Adipose tissue (tissue), 3 donors: Measurements from ENCODE around the gene MUC21. TPM values are rescaled to one million over a fixed set of nuclear protein-coding genes. Genes with fewer than 3 reads are reported as not detected.
"Not testable (repeated sequence)": the region's sequence is repeated elsewhere in the genome, so short reads cannot be mapped to it uniquely, and the experiment has no call there.

Source experiments
- H3K27ac ChIP-seq: one replicate; pipeline ENCODE4 v1.5.1; 2013; ENCODE audit warnings: low read depth, low read length
- WGBS, 3 donors: extraction: QIAGEN DNeasy Blood & Tissue Kit; methylation state at CpG; one replicate each; pipeline ENCODE4 v1.1.7; 2013; 5-methylcytosine and 5-hydroxymethylcytosine counted together
- polyA plus RNA-seq, 3 donors: library from polyadenylated mRNA; stranded (reverse); fragments of 200-250 nt; gene quantifications; one replicate each; pipeline ENCODE4 v1.2.3, GENCODE V29; 2013
- donor health status: healthy with polysubstance abuse.
- donor health status: Bipolar disorder and iron deficiency.
- donor health status: healthy.

Gene MUC21
- polyA plus RNA-seq, 3 donors = 0.05 to 1.1 TPM; not detected in 1

- no peak overlapping the region for H3K27ac ChIP-seq
- 74 to 84% (median 80%) methylated on average over 4 of the region's 4 CpGs for WGBS, 3 donors
These were observed 19.4 kb upstream of the MUC21 start for GRCh38 chr6:30964075-30964474.

- H3K27ac ChIP-seq = no peak overlapping the region
- 65 to 92% (median 89%) methylated on average over 5 of the region's 5 CpGs for WGBS, 3 donors
These were observed 18.3 kb upstream of the MUC21 start for GRCh38 chr6:30965140-30965601.

GRCh38 chr6:30966154-30966553, 17.4 kb upstream of the MUC21 start:
- WGBS, 3 donors = 49 to 79% (median 73%) methylated on average over 3 of the region's 3 CpGs
- no peak overlapping the region for H3K27ac ChIP-seq

GRCh38 chr6:30969171-30969570, 14.3 kb upstream of the MUC21 start:
- not testable (repeated sequence) for H3K27ac ChIP-seq
- WGBS, 3 donors = 90 to 93% (median 91%) methylated on average over 6 of the region's 6 CpGs

GRCh38 chr6:30970946-30971345, 12.6 kb upstream of the MUC21 start:
- no peak overlapping the region for H3K27ac ChIP-seq
- 86 to 87% (median 87%) methylated on average over 5 of the region's 5 CpGs for WGBS, 3 donors

- WGBS, 3 donors = 91 to 95% (median 93%) methylated on average over 4 of the region's 4 CpGs
- no peak overlapping the region for H3K27ac ChIP-seq
These were observed 10.7 kb upstream of the MUC21 start for GRCh38 chr6:30972816-30973215.

- H3K27ac ChIP-seq = no peak overlapping the region
- WGBS, 3 donors = 78 to 88% (median 84%) methylated on average over 4 of the region's 4 CpGs
These were observed 8.8 kb upstream of the MUC21 start for GRCh38 chr6:30974490-30975252.

GRCh38 chr6:30979141-30979540, 4.4 kb upstream of the MUC21 start:
- no peak overlapping the region for H3K27ac ChIP-seq
- WGBS, 3 donors = 19 to 38% (median 38%) methylated on average over 1 of the region's 1 CpG

- whole genome bisulfite sequencing, 3 donors = 42 to 73% (median 68%) methylated on average over 4 of the region's 4 CpGs
- no peak overlapping the region for H3K27ac ChIP-seq
These were observed 3.8 kb upstream of the MUC21 start for GRCh38 chr6:30979690-30980089.

- no peak overlapping the region for H3K27ac ChIP-seq
- 20 to 25% (median 25%) methylated on average over 13 of the region's 13 CpGs for WGBS, 3 donors
These were observed 1.4 kb upstream of the MUC21 start for GRCh38 chr6:30981942-30982772.

- WGBS, 3 donors = 76 to 84% (median 83%) methylated on average over 5 of the region's 5 CpGs
- H3K27ac ChIP-seq = no peak overlapping the region
These were observed 2.0 kb downstream of the MUC21 start for GRCh38 chr6:30985490-30985889.

GRCh38 chr6:30987304-30987703, 3.8 kb downstream of the MUC21 start:
- no peak overlapping the region for H3K27ac ChIP-seq
- WGBS, 3 donors = 87 to 94% (median 90%) methylated on average over 6 of the region's 6 CpGs

- WGBS, 3 donors = 78 to 91% (median 88%) methylated on average over 9 of the region's 9 CpGs
- no peak overlapping the region for H3K27ac ChIP-seq
These were observed 4.8 kb downstream of the MUC21 start for GRCh38 chr6:30988209-30988825.

- 56 to 73% (median 56%) methylated on average over 8 of the region's 8 CpGs for WGBS, 3 donors
- H3K27ac ChIP-seq = no peak overlapping the region
These were observed 7.0 kb downstream of the MUC21 start for GRCh38 chr6:30990422-30991086.

- 80 to 88% (median 84%) methylated on average over 2 of the region's 2 CpGs for WGBS, 3 donors
- no peak overlapping the region for H3K27ac ChIP-seq
These were observed 8.4 kb downstream of the MUC21 start for GRCh38 chr6:30991891-30992290.

- 68 to 100% (median 80%) methylated on average over 2 of the region's 2 CpGs for WGBS, 3 donors
- H3K27ac ChIP-seq = no peak overlapping the region
These were observed 13.8 kb downstream of the MUC21 start for GRCh38 chr6:30997301-30997700.

GRCh38 chr6:30998785-30999184, 15.3 kb downstream of the MUC21 start:
- 59 to 71% (median 65%) methylated on average over 5 of the region's 5 CpGs for WGBS, 3 donors
- H3K27ac ChIP-seq = no peak overlapping the region

- H3K27ac ChIP-seq = not testable (repeated sequence)
- 93 to 96% (median 95%) methylated on average over 10 to 39 of the region's 39 CpGs for WGBS, 3 donors
These were observed 16.7 kb downstream of the MUC21 start for GRCh38 chr6:31000067-31000860.
